Measurements from ENCODE around the gene FAAP20.

DNA sequence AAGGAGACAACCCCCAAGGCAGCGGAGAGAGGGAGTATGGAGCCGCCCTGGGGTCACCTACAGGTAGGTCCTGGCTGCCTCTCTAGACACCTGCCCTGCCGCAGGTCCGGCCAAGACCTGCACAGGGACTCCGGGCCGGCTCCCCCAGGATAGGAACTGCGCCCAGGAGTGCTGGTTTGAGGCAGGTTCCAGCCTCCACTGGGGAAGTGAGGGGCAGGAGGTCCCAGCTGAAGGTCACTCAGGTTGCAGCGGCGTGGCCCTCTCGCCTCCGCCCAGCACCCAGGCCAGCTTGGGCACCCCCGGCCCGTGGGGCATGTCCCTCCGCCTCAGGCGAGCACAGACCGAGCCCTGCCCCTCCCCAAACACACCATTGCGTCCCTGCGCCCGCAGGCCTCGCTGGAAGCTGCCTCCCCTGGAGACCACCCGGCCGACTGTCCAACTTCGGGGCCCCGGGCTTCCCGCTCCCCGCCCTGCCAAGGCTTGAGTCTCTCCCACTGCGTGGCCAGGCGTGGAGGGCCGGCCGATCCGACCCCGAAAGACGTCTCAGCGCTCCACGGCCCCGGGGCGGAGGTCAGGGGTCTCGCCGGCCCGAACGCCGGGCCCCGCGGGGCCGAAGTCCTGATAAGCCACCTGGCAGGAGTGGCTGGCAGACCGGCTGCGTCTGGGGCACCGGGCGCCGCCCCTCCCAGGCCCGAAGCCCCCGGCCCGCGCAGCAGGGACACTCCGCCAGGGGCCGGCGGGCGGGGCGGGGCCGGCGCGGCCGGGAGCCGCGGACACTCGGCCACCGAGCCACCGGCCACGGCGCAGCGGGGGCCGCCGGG, 32.2 kb upstream of the FAAP20 start:
- TF ChIP-seq, protein P1, sequence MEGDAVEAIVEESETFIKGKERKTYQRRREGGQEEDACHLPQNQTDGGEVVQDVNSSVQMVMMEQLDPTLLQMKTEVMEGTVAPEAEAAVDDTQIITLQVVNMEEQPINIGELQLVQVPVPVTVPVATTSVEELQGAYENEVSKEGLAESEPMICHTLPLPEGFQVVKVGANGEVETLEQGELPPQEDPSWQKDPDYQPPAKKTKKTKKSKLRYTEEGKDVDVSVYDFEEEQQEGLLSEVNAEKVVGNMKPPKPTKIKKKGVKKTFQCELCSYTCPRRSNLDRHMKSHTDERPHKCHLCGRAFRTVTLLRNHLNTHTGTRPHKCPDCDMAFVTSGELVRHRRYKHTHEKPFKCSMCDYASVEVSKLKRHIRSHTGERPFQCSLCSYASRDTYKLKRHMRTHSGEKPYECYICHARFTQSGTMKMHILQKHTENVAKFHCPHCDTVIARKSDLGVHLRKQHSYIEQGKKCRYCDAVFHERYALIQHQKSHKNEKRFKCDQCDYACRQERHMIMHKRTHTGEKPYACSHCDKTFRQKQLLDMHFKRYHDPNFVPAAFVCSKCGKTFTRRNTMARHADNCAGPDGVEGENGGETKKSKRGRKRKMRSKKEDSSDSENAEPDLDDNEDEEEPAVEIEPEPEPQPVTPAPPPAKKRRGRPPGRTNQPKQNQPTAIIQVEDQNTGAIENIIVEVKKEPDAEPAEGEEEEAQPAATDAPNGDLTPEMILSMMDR (conservative IDR thresholded peaks at IDR 0.05): no peak
- no peak for TF ChIP-seq EZH2 (IDR thresholded peaks at IDR 0.05; ENCODE audit: low read depth)

Data from PC-9 (cell line).